HEK293T (cell line): ENCODE measurements around the gene CAMP.
A peak's percentile ranks its signal among the peaks of the same experiment; 100 is the strongest.

Experiments used
- ELF4 ChIP-seq: fragments of 450-650 bp; IDR thresholded peaks from 2 replicates; pipeline ENCODE4 v1.6.1; 2017; ENCODE audit warnings: antibody characterized with exemption
- FOXA1 ChIP-seq: fragments of 450-650 bp; IDR thresholded peaks from 2 replicates; pipeline ENCODE4 v1.6.1; 2016; ENCODE audit warnings: mild to moderate bottlenecking
- L3MBTL2 ChIP-seq: fragments of 450-650 bp; conservative IDR thresholded peaks from 2 replicates; pipeline ENCODE4 v1.6.1; 2016; ENCODE audit warnings: mild to moderate bottlenecking
- SUZ12 ChIP-seq: fragments of 450-650 bp; IDR thresholded peaks from 2 replicates; pipeline ENCODE4 v1.6.1; 2016; ENCODE audit warnings: mild to moderate bottlenecking
- ZNF384 ChIP-seq: fragments of 450-650 bp; IDR thresholded peaks from 2 replicates; pipeline ENCODE4 v1.6.1; 2016

DNA sequence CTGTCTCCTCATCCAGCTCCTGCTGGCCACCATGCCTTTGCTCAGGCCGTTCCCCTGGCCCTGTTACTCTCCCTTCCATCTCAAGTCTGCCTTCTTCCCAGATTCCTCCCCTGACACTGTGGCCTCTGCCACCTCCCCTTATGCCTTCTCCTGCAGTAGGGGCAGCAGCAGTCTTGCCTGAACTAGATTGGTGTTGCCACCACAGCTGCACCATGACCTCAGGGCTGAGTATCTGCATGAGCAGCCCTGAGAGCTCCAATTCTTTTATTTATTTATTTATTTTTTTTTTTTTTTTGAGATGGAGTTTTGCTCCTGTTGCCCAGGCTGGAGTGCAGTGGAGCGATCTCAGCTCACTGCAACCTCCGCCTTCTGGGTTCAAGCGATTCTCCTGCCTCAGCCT lies 13.8 kb upstream of the CAMP start:
- TF ChIP-seq ZNF384, result peak; percentile 61; the same call in 1 of the 2 replicates
- no peak for TF ChIP-seq FOXA1
- no peak for TF ChIP-seq L3MBTL2
- no peak for TF ChIP-seq ELF4
- TF ChIP-seq SUZ12, result no peak
